OCI-LY3 (cell line): ENCODE data around the gene PGS1.

Source experiments
- H2AFZ ChIP-seq: fragments of 200-600, 300-600 bp; shearing (Covaris generic); 2 replicates; pipeline ENCODE4 v1.6.0; 2014; ENCODE audit warnings: antibody characterized with exemption, low read depth, low read length
- H3K27ac ChIP-seq: fragments of 200-600, 300-600 bp; sonication (generic); 2 replicates; pipeline ENCODE4 v1.5.1; 2014; ENCODE audit warnings: mild to moderate bottlenecking, low read length, moderate library complexity, mixed read lengths
- H3K27me3 ChIP-seq: fragments of 200-600, 300-600 bp; sonication (generic); 2 replicates; pipeline ENCODE4 v1.6.1; 2014; ENCODE audit warnings: low read depth, low read length, mixed read lengths
- H3K36me3 ChIP-seq: fragments of 200-600, 300-600 bp; sonication (generic); replicated peaks from 2 replicates; pipeline ENCODE3; 2014; ENCODE audit warnings: low read depth, low read length, mixed read lengths
- H3K4me1 ChIP-seq: fragments of 300-600, 200-600 bp; sonication (generic); 2 replicates; pipeline ENCODE4 v1.6.1; 2014; ENCODE audit warnings: low read length, mixed read lengths
- H3K4me2 ChIP-seq: fragments of 200-600, 300-600 bp; sonication (generic); 2 replicates; pipeline ENCODE4 v1.6.1; 2014; ENCODE audit warnings: low read length, mixed read lengths
- H3K4me3 ChIP-seq: fragments of 300-600, 200-600 bp; sonication (generic); 2 replicates; pipeline ENCODE4 v1.5.1; 2014; ENCODE audit warnings: antibody characterized with exemption, mild to moderate bottlenecking, low read length, moderate library complexity
- H3K79me2 ChIP-seq: fragments of 300-600, 200-600 bp; shearing (Covaris generic); 2 replicates; pipeline ENCODE4 v1.6.1; 2014; ENCODE audit warnings: mild to moderate bottlenecking, low read length, mixed read lengths
- H3K9ac ChIP-seq: fragments of 300-600, 200-600 bp; shearing (Covaris generic); 2 replicates; pipeline ENCODE4 v1.6.0; 2014; ENCODE audit warnings: mild to moderate bottlenecking, low read length, moderate library complexity
- H3K9me3 ChIP-seq: fragments of 200-600, 300-600 bp; shearing (Covaris generic); 2 replicates; pipeline ENCODE4 v1.6.1; 2014; ENCODE audit warnings: low read length, mixed read lengths; ENCODE audit not compliant: insufficient read depth
- H4K20me1 ChIP-seq: fragments of 200-600, 300-600 bp; sonication (generic); 2 replicates; pipeline ENCODE4 v1.6.1; 2016; ENCODE audit warnings: low read length, mixed read lengths; ENCODE audit not compliant: insufficient read depth
- CTCF ChIP-seq: fragments of 200-600, 300-600 bp; sonication (generic); IDR thresholded peaks from 2 replicates; pipeline ENCODE4 v1.5.1; 2014; ENCODE audit warnings: antibody characterized with exemption, low read length, low read depth
- EZH2phosphoT487 ChIP-seq: fragments of 200-600 bp; shearing (Covaris generic); IDR thresholded peaks from 2 replicates; pipeline ENCODE4 v1.6.1; 2018; ENCODE audit warnings: antibody characterized with exemption, mixed run types, low read depth

The PGS1 gene

GRCh38 chr17:78387977-78388941 is 9.8 kb downstream of the PGS1 start:
- Histone ChIP-seq H3K4me2 (peak overlapping the region; percentile 82), H3K27me3 (no peaks in the 10 kb centered on the region), H4K20me1 (peaks cover 55% of the 10 kb centered on the region), H3K9me3 (no peaks in the 10 kb centered on the region), H3K36me3 (peaks cover 22% of the 10 kb centered on the region), H2AFZ (no peak overlapping the region), H3K27ac (peak overlapping the region; percentile 91), H3K9ac (peak overlapping the region; percentile 55), H3K79me2 (peaks cover 97% of the 10 kb centered on the region), H3K4me1 (peaks cover 89% of the 10 kb centered on the region), H3K4me3 (peak overlapping the region; percentile 55)
- TF ChIP-seq CTCF (peak; percentile 23), EZH2phosphoT487 (no peak)

- H3K79me2 ChIP-seq, result peaks cover 100% of the 10 kb centered on the region
These were observed 12.0 kb downstream of the PGS1 start for GRCh38 chr17:78390241-78391050.

GRCh38 chr17:78391051-78391431 is 12.6 kb downstream of the PGS1 start:
- TF ChIP-seq EZH2phosphoT487 (no peak), CTCF (no peak)
- peaks cover 100% of the 10 kb centered on the region for H3K79me2 ChIP-seq
- H3K4me1 ChIP-seq, result peaks cover 69% of the 10 kb centered on the region
- no peak overlapping the region for H3K9ac ChIP-seq
- peak overlapping the region; percentile 24; the same call in 1 of the 2 replicates for H3K4me2 ChIP-seq
- peaks cover 80% of the 10 kb centered on the region for H4K20me1 ChIP-seq
- peaks cover 34% of the 10 kb centered on the region for H3K36me3 ChIP-seq
- no peak overlapping the region for H2AFZ ChIP-seq
- peak overlapping the region; percentile 39 for H3K27ac ChIP-seq
- no peaks in the 10 kb centered on the region for H3K9me3 ChIP-seq
- no peak overlapping the region for H3K4me3 ChIP-seq
- no peaks in the 10 kb centered on the region for H3K27me3 ChIP-seq

More at GRCh38 chr17:78390241-78391050, 12.0 kb downstream of the PGS1 start:
- Histone ChIP-seq H3K4me3 (no peak overlapping the region), H4K20me1 (peaks cover 74% of the 10 kb centered on the region), H3K4me1 (peaks cover 75% of the 10 kb centered on the region), H3K9ac (no peak overlapping the region), H3K4me2 (no peak overlapping the region), H2AFZ (no peak overlapping the region), H3K27ac (no peak overlapping the region), H3K27me3 (no peaks in the 10 kb centered on the region), H3K9me3 (no peaks in the 10 kb centered on the region), H3K36me3 (peaks cover 30% of the 10 kb centered on the region)
- no peak for TF ChIP-seq CTCF
- TF ChIP-seq EZH2phosphoT487, result no peak

- Histone ChIP-seq H3K4me1 (peaks cover 61% of the 10 kb centered on the region), H3K4me2 (peak overlapping the region; percentile 24), H3K27me3 (no peaks in the 10 kb centered on the region), H3K9me3 (no peaks in the 10 kb centered on the region), H3K27ac (peak overlapping the region; percentile 39), H3K79me2 (peaks cover 100% of the 10 kb centered on the region), H3K4me3 (no peak overlapping the region), H3K36me3 (peaks cover 42% of the 10 kb centered on the region), H3K9ac (peak overlapping the region; percentile 12; the same call in 1 of the 2 replicates), H2AFZ (no peak overlapping the region), H4K20me1 (peaks cover 86% of the 10 kb centered on the region)
- TF ChIP-seq EZH2phosphoT487 (no peak), CTCF (no peak)
These were observed 13.4 kb downstream of the PGS1 start for GRCh38 chr17:78391843-78392242.
